ENCODE data around the gene NLN.

DNA sequence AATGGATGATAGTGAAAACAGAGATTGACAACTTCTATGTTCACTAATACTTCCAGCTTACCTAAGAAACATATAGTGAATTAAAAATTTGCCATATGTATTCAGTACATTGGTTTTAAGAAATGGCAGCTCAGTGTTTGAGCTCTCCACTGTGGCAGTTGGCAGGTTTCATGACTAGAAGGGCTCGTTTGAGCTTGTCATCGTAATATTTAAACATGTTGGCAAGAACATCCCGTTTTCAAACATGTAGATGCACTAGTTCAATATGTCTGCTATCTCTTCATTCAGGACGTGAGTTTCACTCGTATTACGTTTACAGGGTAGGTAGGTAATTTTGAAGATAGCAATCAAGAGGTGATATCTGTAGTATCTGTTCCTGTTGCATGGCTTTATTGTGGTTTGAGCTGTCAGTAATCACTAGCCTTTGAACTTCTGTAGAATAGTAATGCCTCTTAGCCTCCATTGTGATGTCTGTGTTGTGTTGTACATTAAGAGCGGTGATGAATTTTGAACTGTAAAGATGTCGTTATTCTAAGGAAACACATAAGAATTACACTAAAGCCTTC, 74.8 kb downstream of the NLN start:
- TF ChIP-seq, protein P1, sequence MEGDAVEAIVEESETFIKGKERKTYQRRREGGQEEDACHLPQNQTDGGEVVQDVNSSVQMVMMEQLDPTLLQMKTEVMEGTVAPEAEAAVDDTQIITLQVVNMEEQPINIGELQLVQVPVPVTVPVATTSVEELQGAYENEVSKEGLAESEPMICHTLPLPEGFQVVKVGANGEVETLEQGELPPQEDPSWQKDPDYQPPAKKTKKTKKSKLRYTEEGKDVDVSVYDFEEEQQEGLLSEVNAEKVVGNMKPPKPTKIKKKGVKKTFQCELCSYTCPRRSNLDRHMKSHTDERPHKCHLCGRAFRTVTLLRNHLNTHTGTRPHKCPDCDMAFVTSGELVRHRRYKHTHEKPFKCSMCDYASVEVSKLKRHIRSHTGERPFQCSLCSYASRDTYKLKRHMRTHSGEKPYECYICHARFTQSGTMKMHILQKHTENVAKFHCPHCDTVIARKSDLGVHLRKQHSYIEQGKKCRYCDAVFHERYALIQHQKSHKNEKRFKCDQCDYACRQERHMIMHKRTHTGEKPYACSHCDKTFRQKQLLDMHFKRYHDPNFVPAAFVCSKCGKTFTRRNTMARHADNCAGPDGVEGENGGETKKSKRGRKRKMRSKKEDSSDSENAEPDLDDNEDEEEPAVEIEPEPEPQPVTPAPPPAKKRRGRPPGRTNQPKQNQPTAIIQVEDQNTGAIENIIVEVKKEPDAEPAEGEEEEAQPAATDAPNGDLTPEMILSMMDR (IDR thresholded peaks at IDR 0.05) = no peak
- no peak for TF ChIP-seq EZH2phosphoT487 (IDR thresholded peaks at IDR 0.05)

Data from neural progenitor cell (in vitro differentiated cells).